Activated gamma-delta T cell treated with anti-CD3 and anti-CD28 coated beads, Interleukin-2, amount 50 U/mL, for 16 hours (primary cell): ENCODE results near the gene MEMO1.

Source experiments
- DNase-seq: peaks from one replicate; pipeline ENCODE4 v3.0.0-alpha.2; 2020; ENCODE audit warnings: low read depth

Gene MEMO1

DNA sequence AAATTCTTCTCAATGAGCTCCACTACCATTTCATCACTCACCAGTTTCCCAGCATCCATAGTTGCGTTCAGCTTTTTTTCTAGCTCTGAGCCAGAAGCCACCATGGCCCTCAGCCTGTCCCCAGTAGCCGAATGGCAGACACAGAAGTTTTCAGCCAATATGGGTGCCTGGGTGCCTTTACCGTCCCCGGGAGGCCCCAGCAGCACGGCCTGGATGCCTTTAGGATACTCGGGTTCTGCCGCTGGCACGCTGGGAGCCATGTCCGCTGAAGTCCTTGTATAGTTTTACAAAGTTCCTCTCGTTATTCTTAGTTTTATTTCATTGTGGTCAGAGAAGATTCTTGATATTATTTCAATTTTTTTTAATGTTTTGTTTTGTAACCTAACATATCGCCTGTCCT is 187.2 kb downstream of the MEMO1 start:
- no peak for DNase-seq

DNA sequence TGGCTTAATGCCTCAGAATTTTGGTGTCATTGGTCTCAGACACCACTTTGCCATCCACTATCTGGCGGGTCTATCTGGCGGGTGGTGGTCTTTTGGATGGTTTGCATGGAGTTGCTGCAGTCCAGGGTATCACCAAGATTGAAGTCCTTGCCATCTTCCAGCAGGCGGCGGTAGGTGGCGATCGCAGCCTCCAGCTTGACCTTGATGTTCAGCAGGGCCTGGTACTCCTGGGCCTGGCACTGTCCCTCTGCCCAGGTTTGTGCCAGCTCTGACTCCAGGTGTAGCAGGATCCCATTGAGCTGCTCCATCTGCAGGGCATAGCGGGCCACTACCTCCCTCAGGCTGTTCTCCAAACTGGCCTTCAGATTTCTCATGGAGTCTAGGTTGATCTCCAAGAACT is 188.2 kb downstream of the MEMO1 start:
- no peak for DNase-seq
